Neural progenitor cell (in vitro differentiated cells): ENCODE data around the gene CLMP.

ENCODE experiments used
- CTCF ChIP-seq: fragments of 200-600 bp; sonication (generic); IDR thresholded peaks from 2 replicates; pipeline ENCODE4 v1.5.1; 2017; ENCODE audit warnings: antibody characterized with exemption, mild to moderate bottlenecking
- EZH2phosphoT487 ChIP-seq: fragments of 200-600 bp; sonication (generic); IDR thresholded peaks from 2 replicates; pipeline ENCODE4 v1.6.1; 2017; ENCODE audit warnings: antibody characterized with exemption

- TF ChIP-seq CTCF (no peak), EZH2phosphoT487 (peak; percentile 12)
Observed at GRCh38 chr11:123194337-123195187, 486 bp downstream of the CLMP start.
